ENCODE results near the gene PPP1R15B.

GRCh38 chr1:204449678-204450280, 38.2 kb upstream of the PPP1R15B start:
- TF ChIP-seq MAX (IDR thresholded peaks at IDR 0.05; ENCODE audit: low read depth, low read length) (no peak), MYC (IDR thresholded peaks at IDR 0.05; ENCODE audit: insufficient read depth, insufficient read length, insufficient replicate concordance, low read length, severe bottlenecking) (no peak), EP300 (IDR thresholded peaks at IDR 0.05; ENCODE audit: borderline replicate concordance in 1 of 2, control insufficient read depth in 1 of 2, low read depth in 2 of 2, low read length in 2 of 2) (no peak), POLR2A (IDR thresholded peaks at IDR 0.05; ENCODE audit: low read depth, low read length) (no peak), POLR2AphosphoS5 (IDR thresholded peaks at IDR 0.05; ENCODE audit: low read length) (no peak)

Measured in GM12878 (cell line).